RWPE2 (cell line): ENCODE measurements around the gene THSD4.

Experiments
- ATAC-seq: fragments of 200-7000 bp; cut with Tn5 transposase; 3 replicates; pipeline ENCODE4 v1.9.1; 2021; ENCODE audit warnings: low read depth
- DNase-seq: peaks from one replicate; pipeline ENCODE4 v3.0.0-alpha.2; 2020; ENCODE audit warnings: low spot score
- H3K27ac ChIP-seq: fragments of 450-650 bp; 2 replicates; pipeline ENCODE4 v1.5.1; 2017; ENCODE audit warnings: mild to moderate bottlenecking; ENCODE audit not compliant: poor library complexity, severe bottlenecking
- H3K27me3 ChIP-seq: fragments of 250-450 bp; sonication (Bioruptor Pico); 2 replicates; pipeline ENCODE4 v1.5.1; 2021; ENCODE audit warnings: mild to moderate bottlenecking, moderate library complexity; ENCODE audit not compliant: insufficient read depth, poor library complexity, severe bottlenecking
- H3K36me3 ChIP-seq: fragments of 250-450 bp; sonication (Bioruptor Pico); 2 replicates; pipeline ENCODE4 v1.5.1; 2020; ENCODE audit warnings: low read depth, mild to moderate bottlenecking, moderate library complexity
- H3K4me1 ChIP-seq: fragments of 250-450 bp; sonication (Bioruptor Pico); 2 replicates; pipeline ENCODE4 v1.5.1; 2021; ENCODE audit warnings: mild to moderate bottlenecking, moderate library complexity; ENCODE audit not compliant: insufficient read depth, poor library complexity, severe bottlenecking
- H3K4me3 ChIP-seq: fragments of 250-450 bp; sonication (Bioruptor Pico); 2 replicates; pipeline ENCODE4 v1.5.1; 2021; ENCODE audit warnings: mild to moderate bottlenecking, moderate library complexity; ENCODE audit not compliant: severe bottlenecking
- H3K9me3 ChIP-seq: fragments of 250-450 bp; sonication (Bioruptor Pico); 2 replicates; pipeline ENCODE4 v1.5.1; 2021; ENCODE audit warnings: mild to moderate bottlenecking, moderate library complexity; ENCODE audit not compliant: severe bottlenecking
- TF ChIP-seq, protein P1 (sequence below): fragments of 450-650 bp; IDR thresholded peaks from one replicate; pipeline ENCODE4 v1.5.1; 2017; ENCODE audit warnings: mild to moderate bottlenecking, moderate library complexity; ENCODE audit not compliant: poor library complexity, severe bottlenecking

THSD4 gene

DNA sequence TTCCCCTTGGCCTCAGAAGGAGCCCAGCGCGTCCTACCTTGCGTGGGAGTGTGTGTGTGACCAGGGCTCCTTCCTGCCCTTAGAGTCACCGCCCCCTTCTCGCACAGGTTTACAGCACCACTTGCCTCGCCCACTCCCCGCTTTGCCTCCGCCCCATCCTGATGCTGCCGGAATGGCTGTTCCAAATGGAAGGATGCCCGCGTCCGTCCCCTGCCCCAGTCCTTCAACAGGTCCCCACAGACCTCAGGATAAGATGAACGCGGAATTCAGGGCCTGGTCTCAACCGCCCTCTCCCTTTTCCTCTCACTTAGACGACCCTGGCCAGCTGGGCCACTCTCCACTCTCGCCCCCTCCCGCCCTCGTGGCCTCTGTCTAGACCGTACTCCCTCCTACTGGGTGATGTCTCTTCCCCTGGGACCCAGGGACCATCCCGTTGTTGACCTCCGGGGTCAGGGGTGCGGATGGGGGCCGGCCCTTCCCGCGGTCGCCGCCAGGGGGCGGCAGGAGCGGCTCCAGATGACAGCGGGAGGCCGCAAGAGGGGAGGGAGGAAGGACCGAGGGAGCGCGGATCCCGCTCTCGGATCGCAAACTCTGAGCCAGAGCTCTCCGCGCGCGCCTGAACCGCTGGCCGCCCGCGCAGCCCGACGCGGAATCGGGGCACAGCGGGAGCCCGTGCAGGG lies at the start of gene THSD4:
THSD4 (plus strand) TSS at position 585 of the 680 bp plus-strand sequence.
- Histone ChIP-seq H3K4me1 (peaks cover 62% of the 10 kb centered on the region), H3K4me3 (peak within 1 kb of the TSS; percentile 74), H3K27ac (peak within 1 kb of the TSS; percentile 97), H3K27me3 (no peaks in the 10 kb centered on the region), H3K36me3 (peaks cover 24% of the 10 kb centered on the region), H3K9me3 (no peaks in the 10 kb centered on the region)
- DNase-seq (peak; percentile 97), ATAC-seq (peak; percentile 64)
- TF ChIP-seq, protein P1, sequence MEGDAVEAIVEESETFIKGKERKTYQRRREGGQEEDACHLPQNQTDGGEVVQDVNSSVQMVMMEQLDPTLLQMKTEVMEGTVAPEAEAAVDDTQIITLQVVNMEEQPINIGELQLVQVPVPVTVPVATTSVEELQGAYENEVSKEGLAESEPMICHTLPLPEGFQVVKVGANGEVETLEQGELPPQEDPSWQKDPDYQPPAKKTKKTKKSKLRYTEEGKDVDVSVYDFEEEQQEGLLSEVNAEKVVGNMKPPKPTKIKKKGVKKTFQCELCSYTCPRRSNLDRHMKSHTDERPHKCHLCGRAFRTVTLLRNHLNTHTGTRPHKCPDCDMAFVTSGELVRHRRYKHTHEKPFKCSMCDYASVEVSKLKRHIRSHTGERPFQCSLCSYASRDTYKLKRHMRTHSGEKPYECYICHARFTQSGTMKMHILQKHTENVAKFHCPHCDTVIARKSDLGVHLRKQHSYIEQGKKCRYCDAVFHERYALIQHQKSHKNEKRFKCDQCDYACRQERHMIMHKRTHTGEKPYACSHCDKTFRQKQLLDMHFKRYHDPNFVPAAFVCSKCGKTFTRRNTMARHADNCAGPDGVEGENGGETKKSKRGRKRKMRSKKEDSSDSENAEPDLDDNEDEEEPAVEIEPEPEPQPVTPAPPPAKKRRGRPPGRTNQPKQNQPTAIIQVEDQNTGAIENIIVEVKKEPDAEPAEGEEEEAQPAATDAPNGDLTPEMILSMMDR = peak; percentile 100

DNA sequence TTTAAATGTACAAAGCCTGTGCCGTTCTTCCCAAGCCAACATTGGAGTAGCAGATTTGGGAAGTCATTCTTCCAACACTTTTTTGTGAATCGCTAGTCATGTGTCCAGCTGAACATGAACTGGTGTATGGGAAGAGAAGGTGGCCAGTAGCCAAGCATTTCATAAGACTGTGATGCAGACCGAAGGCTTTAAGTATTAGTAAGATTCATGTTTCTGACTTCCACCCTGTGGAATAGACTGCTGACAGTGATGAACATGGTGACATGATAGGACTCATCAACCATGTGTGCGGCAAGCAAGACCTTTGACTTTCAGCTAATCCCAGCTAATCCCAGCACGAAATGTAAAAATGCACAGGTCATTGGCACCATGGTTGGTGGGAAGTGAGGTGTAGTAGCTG lies 48.3 kb upstream of the THSD4 start:
- peaks cover 20% of the 10 kb centered on the region for H3K4me1 ChIP-seq
- H3K27me3 ChIP-seq = no peaks in the 10 kb centered on the region
- H3K27ac ChIP-seq = peak overlapping the region; percentile 24
- H3K4me3 ChIP-seq = no peak overlapping the region
- H3K36me3 ChIP-seq = no peaks in the 10 kb centered on the region; the same call in 1 of the 2 replicates
- DNase-seq (no peak), ATAC-seq (peak; percentile 79)
- no peaks in the 10 kb centered on the region for H3K9me3 ChIP-seq
- TF ChIP-seq, protein P1 = no peak

DNA sequence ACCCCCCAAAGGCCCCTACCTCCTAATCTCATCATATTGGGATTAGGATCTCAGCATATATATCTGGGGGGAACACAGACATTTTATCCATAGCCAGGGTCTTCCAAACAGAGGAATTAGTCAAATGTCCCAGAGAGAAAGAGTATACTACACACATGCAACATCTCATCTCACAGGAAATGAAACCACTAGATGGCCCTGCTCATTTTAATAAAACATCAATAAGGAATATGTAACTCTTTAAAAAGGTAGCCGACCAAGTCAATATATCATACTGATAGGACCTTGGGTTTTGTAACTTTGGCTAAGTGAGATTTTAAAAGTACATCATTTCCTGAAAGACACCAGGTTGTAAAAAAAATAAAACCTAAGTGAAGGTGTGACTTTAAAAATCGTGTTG lies 45.6 kb upstream of the THSD4 start:
- H3K27ac ChIP-seq = peak overlapping the region; percentile 63
- peaks cover 20% of the 10 kb centered on the region for H3K4me1 ChIP-seq
- peaks cover 5% of the 10 kb centered on the region for H3K9me3 ChIP-seq
- no peaks in the 10 kb centered on the region; the same call in 1 of the 2 replicates for H3K36me3 ChIP-seq
- ATAC-seq (no peak), DNase-seq (no peak)
- no peak overlapping the region for H3K4me3 ChIP-seq
- TF ChIP-seq, protein P1 = peak; percentile 76
- no peaks in the 10 kb centered on the region for H3K27me3 ChIP-seq

DNA sequence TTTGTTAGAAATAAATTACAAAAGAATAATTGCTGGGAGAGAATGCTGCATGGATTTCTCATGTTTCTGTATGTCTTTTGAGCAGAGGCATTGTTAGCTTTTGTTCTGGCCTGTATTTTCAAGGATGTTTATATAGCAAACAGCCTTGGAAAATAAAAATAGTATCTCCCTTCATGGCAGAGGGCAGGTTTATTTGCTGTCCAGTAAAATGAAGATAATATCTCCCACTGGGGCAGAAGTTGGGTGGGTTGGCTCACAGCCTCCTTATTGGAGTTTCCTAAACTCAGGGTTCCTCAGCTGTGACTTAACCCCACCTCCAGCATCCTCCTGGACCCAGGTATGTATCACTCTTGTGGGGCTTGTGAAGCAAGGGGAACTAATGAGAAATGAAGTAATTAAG lies 43.7 kb upstream of the THSD4 start:
- TF ChIP-seq, protein P1 = no peak
- DNase-seq = no peak
- Histone ChIP-seq H3K27ac (peak overlapping the region; percentile 63), H3K27me3 (no peaks in the 10 kb centered on the region), H3K4me3 (no peak overlapping the region), H3K9me3 (peaks cover 5% of the 10 kb centered on the region), H3K36me3 (no peaks in the 10 kb centered on the region; the same call in 1 of the 2 replicates), H3K4me1 (peaks cover 20% of the 10 kb centered on the region)
- no peak for ATAC-seq

DNA sequence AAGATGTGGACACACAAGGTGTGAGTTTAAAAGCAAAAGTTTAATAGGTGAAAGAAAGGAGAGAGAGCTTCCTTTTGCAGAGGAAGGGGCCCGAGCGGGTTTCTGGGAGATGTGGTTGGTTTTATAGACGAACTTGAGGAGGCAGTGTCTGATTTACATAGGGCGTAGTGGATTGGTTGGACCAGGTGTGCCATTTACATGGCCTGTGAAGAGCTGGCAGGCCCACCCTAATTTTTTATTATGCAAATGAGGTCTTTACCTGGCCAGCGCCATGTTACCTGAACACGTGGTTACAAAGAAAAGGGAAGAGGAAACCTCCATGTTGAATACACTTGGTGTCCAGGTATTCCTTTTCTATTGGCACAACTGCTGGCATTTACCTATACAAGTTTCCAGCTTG lies 42.8 kb upstream of the THSD4 start:
- TF ChIP-seq, protein P1 = no peak
- peaks cover 20% of the 10 kb centered on the region for H3K4me1 ChIP-seq
- DNase-seq (no peak), ATAC-seq (no peak)
- H3K4me3 ChIP-seq = no peak overlapping the region
- peaks cover 5% of the 10 kb centered on the region for H3K9me3 ChIP-seq
- no peak overlapping the region for H3K27ac ChIP-seq
- no peaks in the 10 kb centered on the region for H3K27me3 ChIP-seq
- no peaks in the 10 kb centered on the region; the same call in 1 of the 2 replicates for H3K36me3 ChIP-seq
